ENCODE results near the gene GBF1. TPM values are rescaled to one million over a fixed set of nuclear protein-coding genes. Genes with fewer than 3 reads are reported as not detected.
"Not testable (repeated sequence)": the region's sequence is repeated elsewhere in the genome, so short reads cannot be mapped to it uniquely, and the experiment has no call there.

GBF1 gene
- total and polyA plus RNA-seq, 7 donors = 14.1 to 47.1 (median 40.8) TPM

- no peaks in the 10 kb centered on the region for H3K27me3 ChIP-seq (ENCODE audit: insufficient read depth in 3 of 3, low read length in 2 of 3)
- peak in 1 of 4 donors; percentile 33 for ATAC-seq
- no peaks in the 10 kb centered on the region for H3K36me3 ChIP-seq (ENCODE audit: insufficient read depth in 1 of 2, low read depth in 1 of 2)
- intact Hi-C loops (cut with DNase I) = no loop called here
- no peak overlapping the region for H3K4me3 ChIP-seq
- no peaks in the 10 kb centered on the region for H3K4me1 ChIP-seq
- peaks cover 4% of the 10 kb centered on the region for H3K9me3 ChIP-seq
- no peak for DNase-seq
- TF ChIP-seq CTCF (IDR thresholded peaks at IDR 0.05) = no peak
- H3K27ac ChIP-seq = no peak overlapping the region
- 81 to 87% (median 86%) methylated on average over 31 to 34 of the region's 34 CpGs for WGBS, 3 donors
These were observed 44.3 kb upstream of the GBF1 start for GRCh38 chr10:102200751-102201640.

- TF ChIP-seq CTCF (IDR thresholded peaks at IDR 0.05) = no peak
- 64 to 81% (median 72%) methylated on average over 1 of the region's 1 CpG for WGBS, 3 donors
- no peak overlapping the region for H3K4me3 ChIP-seq
- H3K9me3 ChIP-seq = peaks cover 4% of the 10 kb centered on the region
- no peaks in the 10 kb centered on the region for H3K27me3 ChIP-seq (ENCODE audit: insufficient read depth in 3 of 3, low read length in 2 of 3)
- intact Hi-C loops (cut with DNase I) = no loop called here
- no peaks in the 10 kb centered on the region for H3K4me1 ChIP-seq
- no peaks in the 10 kb centered on the region for H3K36me3 ChIP-seq (ENCODE audit: insufficient read depth in 1 of 2, low read depth in 1 of 2)
- H3K27ac ChIP-seq = no peak overlapping the region
- ATAC-seq = no peak
- no peak for DNase-seq
These were observed 42.9 kb upstream of the GBF1 start for GRCh38 chr10:102202386-102202785.

- intact Hi-C loops (cut with DNase I) = no loop called here
- Histone ChIP-seq H3K27ac (no peak overlapping the region), H3K36me3 (ENCODE audit: insufficient read depth in 1 of 2, low read depth in 1 of 2) (no peaks in the 10 kb centered on the region), H3K4me3 (no peak overlapping the region), H3K27me3 (ENCODE audit: insufficient read depth in 3 of 3, low read length in 2 of 3) (no peaks in the 10 kb centered on the region), H3K4me1 (no peaks in the 10 kb centered on the region), H3K9me3 (peaks cover 4% of the 10 kb centered on the region)
- 30 to 43% (median 37%) methylated on average over 5 of the region's 5 CpGs for WGBS, 3 donors
- no peak for TF ChIP-seq CTCF (IDR thresholded peaks at IDR 0.05)
- ATAC-seq (no peak), DNase-seq (no peak)
These were observed 36.9 kb upstream of the GBF1 start for GRCh38 chr10:102208311-102209035.

GRCh38 chr10:102211615-102212299, 33.6 kb upstream of the GBF1 start:
- Histone ChIP-seq H3K4me1 (no peaks in the 10 kb centered on the region), H3K36me3 (ENCODE audit: insufficient read depth in 1 of 2, low read depth in 1 of 2) (no peaks in the 10 kb centered on the region), H3K4me3 (no peak overlapping the region), H3K27ac (no peak overlapping the region), H3K27me3 (ENCODE audit: insufficient read depth in 3 of 3, low read length in 2 of 3) (no peaks in the 10 kb centered on the region), H3K9me3 (no peaks in the 10 kb centered on the region)
- intact Hi-C loops (cut with DNase I) = no loop called here
- DNase-seq = no peak
- 87 to 90% (median 88%) methylated on average over 3 of the region's 3 CpGs for WGBS, 3 donors
- no peak for TF ChIP-seq CTCF (IDR thresholded peaks at IDR 0.05)
- no peak for ATAC-seq

- intact Hi-C loops (cut with DNase I); H3K27ac ChIP-seq; H3K9me3 ChIP-seq; H3K4me3 ChIP-seq; H3K36me3 ChIP-seq (ENCODE audit: insufficient read depth in 1 of 2, low read depth in 1 of 2); H3K27me3 ChIP-seq (ENCODE audit: insufficient read depth in 3 of 3, low read length in 2 of 3); DNase-seq; ATAC-seq; H3K4me1 ChIP-seq: not testable (repeated sequence)
- WGBS, 3 donors = 73 to 91% (median 74%) methylated on average over 4 of the region's 4 CpGs
These were observed 31.7 kb upstream of the GBF1 start for GRCh38 chr10:102213599-102213998.

Data from psoas muscle (tissue), 8 donors.